HG02763 (cell line): Measurements from ENCODE around the gene ZNF385A.

Source experiments
- ATAC-seq: cut with Tn5 transposase; IDR thresholded peaks from one replicate; pipeline ENCODE4 v1.9.1; 2021; ENCODE audit warnings: mild to moderate bottlenecking, moderate library complexity; ENCODE audit not compliant: unreplicated experiment

The ZNF385A gene

DNA sequence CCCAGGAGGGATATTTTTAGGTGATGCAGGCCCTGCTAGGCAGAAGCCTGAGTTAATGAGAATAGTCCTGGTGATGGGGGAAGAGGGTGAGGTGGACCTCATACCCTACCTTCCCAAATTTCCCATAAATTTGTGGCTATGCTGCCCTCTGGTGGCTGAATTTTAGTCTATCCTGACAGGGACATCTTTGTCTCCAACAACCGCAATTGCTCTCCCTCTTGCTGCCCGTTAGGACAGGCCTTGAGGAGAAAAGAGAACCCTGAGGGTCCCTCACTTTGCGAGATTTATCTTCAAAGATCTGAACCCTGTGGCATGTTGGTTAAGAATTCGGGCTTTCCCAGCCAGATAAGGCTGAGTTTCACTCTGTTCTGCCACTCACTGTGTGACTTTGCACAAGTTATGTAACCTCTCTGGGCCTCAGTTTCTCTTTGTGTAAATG, 9.8 kb upstream of the ZNF385A start:
- ATAC-seq: no peak

GRCh38 chr12:54393743-54394142, 9.2 kb upstream of the ZNF385A start:
- no peak for ATAC-seq

- ATAC-seq: no peak
Observed at GRCh38 chr12:54393207-54393609, 8.7 kb upstream of the ZNF385A start.

GRCh38 chr12:54392485-54393206, 8.1 kb upstream of the ZNF385A start:
- no peak for ATAC-seq

DNA sequence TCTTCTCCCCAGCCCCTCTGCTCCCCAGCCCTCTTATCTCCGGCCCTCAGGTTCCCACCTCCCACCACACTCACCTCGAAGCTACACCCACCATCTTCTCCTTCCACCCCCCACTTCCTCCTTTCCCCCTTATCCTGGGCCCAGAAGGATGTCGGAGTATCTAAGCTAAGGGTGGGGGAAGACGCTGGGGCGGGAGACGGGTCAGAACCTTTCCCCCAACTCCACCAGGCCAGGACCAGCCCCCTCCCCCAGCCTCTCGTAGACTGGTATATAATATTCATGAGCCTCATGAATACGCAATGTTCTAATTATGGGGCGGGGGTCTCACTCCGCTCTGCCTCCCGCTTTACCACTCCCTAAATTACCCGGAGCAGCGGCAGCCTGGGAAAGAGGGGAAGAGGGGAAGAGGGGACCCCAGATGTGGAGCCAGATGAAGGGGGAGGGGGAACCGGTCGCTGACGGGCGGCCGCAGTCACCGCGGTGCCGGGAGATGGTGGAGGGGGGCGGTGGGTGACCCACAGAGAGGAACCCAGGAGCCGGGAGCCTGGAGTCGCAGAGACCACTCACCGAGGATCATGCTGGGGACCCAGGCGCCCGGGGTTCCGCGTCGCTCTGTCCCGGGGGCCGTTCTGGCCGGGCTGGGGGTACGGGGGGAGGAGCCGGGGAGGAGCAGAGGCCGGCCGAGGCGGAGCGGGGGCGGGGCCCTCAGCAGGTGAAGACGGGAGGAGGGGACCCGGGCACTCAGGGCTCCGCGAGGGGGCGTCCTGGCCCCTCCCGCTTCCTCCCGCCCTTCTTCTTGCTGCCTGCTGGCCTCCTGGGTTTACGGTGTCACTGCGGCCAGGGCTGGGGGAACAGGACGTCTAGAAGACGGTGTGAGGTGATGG, 6.4 kb upstream of the ZNF385A start:
- no peak for ATAC-seq

DNA sequence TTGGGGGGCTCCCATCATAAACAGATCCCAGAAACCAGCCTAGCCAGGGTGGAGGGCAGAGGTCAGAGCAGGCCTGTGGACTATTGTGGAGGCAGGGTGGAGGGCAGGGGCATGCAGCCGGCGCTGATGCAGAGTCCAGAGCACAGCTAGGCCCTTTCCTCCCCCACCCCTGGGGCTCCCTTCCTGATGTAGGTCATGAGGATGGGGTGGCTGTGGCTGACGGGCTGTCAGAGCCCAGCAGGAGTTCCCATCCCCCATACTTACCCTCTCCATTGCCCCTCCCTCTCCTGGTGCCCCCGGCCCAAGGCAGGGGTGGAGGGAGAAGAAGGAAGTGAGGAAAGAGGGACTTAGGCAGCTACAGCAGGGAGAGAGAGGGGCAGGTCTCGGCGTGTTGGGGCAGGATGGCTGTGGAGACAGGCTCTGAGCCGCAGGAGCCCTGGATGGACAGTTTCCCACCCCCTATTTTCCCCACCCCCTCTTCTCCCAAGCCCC, 5.7 kb upstream of the ZNF385A start:
- ATAC-seq: no peak

DNA sequence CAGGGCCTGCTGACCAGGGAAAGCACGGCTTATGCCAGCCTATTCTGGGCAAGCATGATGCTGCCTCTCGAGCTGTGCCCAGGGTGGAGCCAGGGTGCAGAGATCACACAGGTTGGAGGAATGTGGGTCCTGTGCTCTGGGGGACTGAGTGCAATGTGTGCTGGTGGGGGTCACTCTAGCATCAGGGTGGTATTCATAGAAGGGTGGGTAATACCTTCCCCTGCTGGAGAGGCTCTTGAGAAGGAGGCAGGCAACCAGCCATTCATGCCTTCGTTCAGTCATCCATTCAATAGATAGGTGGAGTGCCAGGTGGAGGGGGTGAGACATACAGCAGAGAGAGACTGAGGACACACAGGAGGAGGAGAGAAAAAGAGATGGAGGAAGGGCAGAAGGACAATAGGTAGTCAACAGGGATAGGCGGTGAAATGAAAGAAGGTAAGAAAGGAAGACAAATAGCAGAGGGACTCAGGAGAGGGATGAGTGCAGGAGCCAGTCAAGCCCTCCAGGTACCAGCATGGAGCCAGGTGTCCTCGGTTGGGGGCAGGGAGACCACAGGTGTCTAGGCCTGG, 5.2 kb upstream of the ZNF385A start:
- ATAC-seq: no peak

GRCh38 chr12:54389134-54389508, 4.6 kb upstream of the ZNF385A start:
- no peak for ATAC-seq

- no peak for ATAC-seq
Observed at GRCh38 chr12:54388237-54389133, 4.0 kb upstream of the ZNF385A start.

DNA sequence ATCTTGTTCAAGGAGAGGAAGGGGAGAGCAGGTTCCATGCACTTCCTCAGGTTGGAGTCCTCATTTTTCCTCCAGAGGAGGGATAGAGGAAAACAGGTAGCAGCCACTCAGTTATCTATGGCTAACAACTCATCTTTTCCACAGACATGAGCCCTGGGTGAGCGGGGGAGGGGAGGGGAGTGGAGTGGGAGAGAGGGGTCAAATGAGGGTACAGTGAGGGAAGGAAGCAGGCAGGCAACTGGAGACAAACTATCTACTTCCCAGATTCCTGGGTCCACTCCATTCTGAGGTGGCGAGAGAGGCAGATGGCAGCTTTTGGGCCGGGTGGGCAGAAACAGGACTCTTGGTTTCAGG, 2.6 kb upstream of the ZNF385A start:
- no peak for ATAC-seq

- no peak for ATAC-seq
Observed at GRCh38 chr12:54386403-54387113, 2.0 kb upstream of the ZNF385A start.

DNA sequence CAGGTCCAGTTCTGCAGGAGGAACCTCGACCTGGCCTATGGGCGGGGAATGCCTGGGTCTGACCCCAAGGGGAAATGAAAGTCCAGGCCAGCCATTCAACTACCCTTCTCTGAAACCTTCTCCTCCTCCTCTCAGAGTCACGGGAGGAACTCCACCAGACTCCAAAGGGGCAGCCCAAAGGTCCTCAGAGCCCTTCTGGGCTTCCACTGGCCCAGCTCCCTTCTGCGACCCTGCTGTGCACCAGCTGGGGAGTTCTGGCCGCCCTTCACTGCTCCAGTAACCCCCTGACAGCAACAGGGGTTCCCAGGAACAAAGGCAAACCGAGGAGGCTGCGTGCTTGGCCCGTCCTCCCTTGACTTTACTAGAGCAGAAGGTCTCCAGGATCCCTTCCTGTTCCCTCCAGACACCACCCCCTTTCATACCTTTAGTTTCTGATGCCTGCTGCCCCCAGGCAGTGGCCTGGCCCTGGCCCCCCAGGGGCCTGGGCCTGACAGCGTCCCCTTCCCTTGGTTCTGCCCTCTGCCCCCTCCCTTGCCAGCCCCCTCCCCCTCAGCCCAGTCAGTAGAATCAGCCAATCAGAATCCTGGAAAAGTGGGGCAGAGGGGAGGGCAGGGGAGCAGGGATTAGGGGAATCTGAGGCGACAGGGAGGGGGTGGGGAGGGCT, 850 bp upstream of the ZNF385A start:
- ATAC-seq: peak; percentile 59

GRCh38 chr12:54383041-54383609, 1.4 kb downstream of the ZNF385A start:
- no peak for ATAC-seq

GRCh38 chr12:54381136-54381535, 3.4 kb downstream of the ZNF385A start:
- ATAC-seq: no peak

DNA sequence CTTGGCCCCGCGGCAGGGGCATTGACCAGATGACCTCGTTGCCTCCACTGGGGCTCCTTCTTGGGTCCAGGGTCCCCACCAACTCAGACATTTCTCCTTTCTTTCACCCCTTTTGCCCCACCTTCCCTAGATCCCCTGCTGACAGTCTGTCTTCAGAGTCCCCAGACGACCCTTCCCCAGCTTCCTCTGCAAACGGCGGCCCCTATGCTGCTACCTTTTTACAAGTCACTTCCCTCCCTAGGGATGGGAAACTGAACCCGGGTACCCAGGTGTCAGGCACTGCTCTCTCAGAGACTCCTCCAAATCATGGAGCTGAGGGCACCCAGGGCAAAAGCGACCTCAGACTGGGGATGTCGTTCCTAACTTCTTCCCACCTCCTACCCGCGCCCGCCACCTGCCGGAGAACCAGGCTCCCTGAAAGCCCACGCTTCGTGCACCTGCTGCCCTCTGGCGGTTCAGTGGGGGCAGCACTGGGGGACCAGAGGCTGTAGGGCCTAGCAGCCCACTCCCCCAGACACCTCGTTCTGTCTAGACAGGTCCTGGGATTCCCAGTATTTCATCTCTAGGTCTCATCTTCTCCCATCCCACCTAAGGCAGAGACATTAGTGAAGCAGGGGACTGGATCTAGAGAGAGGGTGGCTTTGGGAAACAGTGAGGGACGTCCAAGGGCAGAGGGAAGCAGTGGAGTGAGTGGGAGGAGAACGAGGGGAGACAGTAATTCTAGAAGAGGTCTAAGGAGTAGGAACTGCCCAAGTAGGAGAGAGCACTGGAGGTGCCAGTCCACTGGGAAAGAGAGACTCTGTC, 4.9 kb downstream of the ZNF385A start:
- peak; percentile 69 for ATAC-seq

- no peak for ATAC-seq
Observed at GRCh38 chr12:54378796-54379397, 5.6 kb downstream of the ZNF385A start.

DNA sequence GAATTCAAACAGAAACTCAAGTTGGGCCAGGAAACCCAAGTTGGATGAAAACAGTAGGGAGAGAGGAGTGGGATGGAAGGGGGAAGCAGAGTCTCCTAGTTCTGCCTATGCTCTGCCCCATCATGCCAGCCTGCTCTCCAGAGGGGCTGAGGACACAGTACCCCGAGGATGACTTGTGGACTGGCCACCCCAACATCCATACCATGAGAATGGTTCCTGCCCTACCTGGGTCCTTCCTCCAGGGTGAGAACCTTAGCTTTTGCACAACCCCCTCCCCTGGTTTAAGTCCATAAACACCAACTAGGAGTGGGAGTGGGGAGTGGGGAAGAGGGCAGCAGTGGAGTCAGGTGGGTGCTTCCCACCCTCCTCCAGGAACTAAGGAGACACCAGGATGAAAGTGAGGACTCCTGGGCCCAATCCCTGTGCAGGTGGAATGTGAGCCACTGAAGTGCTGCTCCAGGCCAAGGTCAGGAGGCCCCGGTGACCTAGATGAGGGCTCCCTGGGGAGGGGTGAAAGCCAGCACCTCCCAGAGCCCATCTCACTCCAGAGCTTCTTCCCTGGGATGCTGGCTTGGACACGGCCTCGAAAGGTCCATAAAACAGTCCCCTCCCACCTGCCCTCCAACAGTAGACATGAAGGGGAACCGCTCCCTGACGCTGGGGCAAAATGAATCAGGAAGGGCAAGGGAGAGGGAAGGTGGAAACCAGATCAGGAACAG, 6.6 kb downstream of the ZNF385A start:
- ATAC-seq: no peak
